ENCODE results near the gene BSN.

BSN gene

DNA sequence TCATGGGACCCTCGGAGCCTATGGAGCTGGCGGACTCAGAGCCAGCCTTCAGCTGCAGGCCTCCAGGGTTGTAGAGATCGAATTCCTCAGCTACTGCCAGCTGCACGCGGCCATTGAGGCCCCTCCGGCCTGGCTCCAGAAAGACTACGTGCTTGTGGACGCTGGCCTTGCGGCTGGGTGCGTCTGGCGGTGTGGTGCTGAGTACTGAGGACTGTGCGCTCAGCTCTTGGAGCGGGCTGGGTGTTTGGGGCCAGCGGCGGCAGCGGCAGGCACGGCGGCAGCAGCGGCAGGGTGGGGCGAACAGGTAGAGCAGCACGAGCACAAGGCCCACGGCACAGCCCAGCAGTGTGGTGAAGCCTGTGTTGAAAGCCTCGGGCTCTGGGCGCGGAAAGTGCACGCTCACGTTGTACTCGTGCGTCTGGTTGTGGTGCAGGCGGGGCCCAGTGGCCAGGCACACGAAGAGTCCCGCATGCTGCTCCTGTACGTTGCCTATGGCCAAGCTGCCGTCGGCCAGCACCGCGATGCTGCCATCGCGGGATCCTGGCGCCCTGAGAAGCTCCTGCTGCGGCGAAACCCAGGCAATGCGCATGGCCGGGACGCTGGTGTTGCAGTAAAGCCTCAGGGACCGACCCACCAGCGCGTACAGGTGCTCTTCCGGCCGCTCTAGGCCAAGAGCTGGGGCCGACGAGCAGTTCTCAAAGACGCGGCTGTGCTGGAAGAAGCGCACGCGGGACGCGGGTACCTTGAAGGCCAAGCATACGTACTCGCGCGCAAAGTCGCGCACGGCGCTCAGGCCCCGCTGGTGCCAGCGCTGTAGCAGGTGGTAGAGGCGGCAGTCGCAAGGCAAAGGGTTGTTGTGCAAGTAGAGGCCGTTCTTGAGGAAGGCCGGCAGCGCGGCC, 163.9 kb downstream of the BSN start:
- no peak for DNase-seq (ENCODE audit: low read depth)

DNA sequence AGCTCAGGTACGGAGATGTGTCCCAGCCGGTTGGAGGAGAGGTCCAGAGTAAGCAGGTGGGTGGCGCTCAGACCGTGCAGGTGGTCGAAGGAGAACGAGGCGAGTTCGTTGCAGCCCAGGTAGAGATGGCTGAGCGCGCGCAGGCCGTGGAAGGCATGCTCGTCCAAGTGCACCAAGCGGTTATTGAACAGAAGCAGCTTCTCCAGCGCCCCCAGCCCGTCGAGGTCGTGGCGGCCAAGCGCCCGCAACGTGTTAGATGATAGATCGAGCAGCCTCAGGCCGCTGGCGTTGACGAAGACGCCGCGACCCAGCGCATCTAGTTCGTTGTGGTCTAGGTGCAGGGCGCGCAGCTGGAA, 164.6 kb downstream of the BSN start:
- no peak for DNase-seq (ENCODE audit: low read depth)

DNA sequence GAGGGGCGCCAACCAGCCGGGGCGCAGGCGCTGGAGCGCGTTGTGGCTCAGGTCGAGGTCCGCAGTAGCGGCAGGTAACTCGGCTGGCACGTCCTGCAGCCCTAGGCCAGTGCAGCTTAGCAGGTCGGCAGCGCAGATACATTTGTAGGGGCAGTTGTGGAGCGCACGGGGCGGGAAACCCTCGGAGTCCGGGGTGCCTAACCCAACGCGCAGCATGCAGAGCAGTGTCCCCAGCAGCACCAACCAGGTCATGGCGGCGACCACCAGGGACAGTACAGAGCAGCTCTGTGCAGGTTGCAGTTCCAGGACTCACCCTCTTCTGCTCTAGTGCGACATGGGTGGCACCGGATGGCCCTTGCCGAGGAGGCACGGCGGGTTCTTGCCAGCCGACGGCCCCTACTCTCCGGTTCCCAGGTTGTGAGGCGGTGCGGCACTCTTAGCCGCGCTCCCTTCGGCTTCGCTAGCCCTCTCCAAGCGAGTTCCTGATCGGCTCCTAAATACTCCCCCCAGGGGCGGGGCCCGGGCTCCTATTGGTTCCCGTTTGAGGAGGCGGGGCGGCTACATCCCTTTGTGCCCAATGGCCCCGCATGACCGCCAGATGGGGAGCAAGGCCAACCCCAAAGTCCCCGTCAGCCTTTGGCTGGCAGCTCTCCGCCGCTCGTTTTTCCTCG, 165.1 kb downstream of the BSN start, which contains the start of gene AMIGO3:
TSS of gene AMIGO3 (minus strand) at position 471 of the 671 bp plus-strand sequence. CDS start at position 252, 219 bp downstream.
- peak; percentile 92 for DNase-seq (ENCODE audit: low read depth)

All from iris pigment epithelial cell (primary cell).